HL-60 (cell line): Measurements from ENCODE around the gene MSI2.

Experiments used
- DNase-seq, 2 experiments: peaks; one replicate each; pipeline ENCODE4 v3.0.0-alpha.2; 2010 to 2020; ENCODE audit warnings: low read depth in 1 of 2, low spot score in 1 of 2
- H3K27ac ChIP-seq: fragments of 250-450 bp; sonication (Bioruptor Pico); replicated peaks from 2 replicates; pipeline ENCODE4 v1.5.1; 2020; ENCODE audit warnings: mild to moderate bottlenecking, moderate library complexity
- H3K27me3 ChIP-seq: fragments of 250-450 bp; sonication (Bioruptor Pico); 2 replicates; pipeline ENCODE4 v1.5.1; 2021; ENCODE audit warnings: mild to moderate bottlenecking, moderate library complexity; ENCODE audit not compliant: insufficient read depth, poor library complexity, severe bottlenecking
- H3K4me3 ChIP-seq: replicated peaks from 2 replicates; pipeline ENCODE4 v1.5.1; 2011; ENCODE audit warnings: mild to moderate bottlenecking, control low read depth, low read length; ENCODE audit not compliant: insufficient read depth
- CTCF ChIP-seq: IDR thresholded peaks from one replicate; pipeline ENCODE4 v1.5.1; 2011; ENCODE audit warnings: low read length, control low read depth, inconsistent platforms; ENCODE audit not compliant: insufficient read depth
- GABPA ChIP-seq: IDR thresholded peaks from 2 replicates; pipeline ENCODE4 v1.6.1; 2012; ENCODE audit warnings: low read depth
- POLR2AphosphoS5 ChIP-seq: IDR thresholded peaks from 2 replicates; pipeline ENCODE4 v1.6.1; 2012; ENCODE audit warnings: low read depth
- REST ChIP-seq: IDR thresholded peaks from 2 replicates; pipeline ENCODE4 v1.6.1; 2012; ENCODE audit warnings: low read depth; ENCODE audit not compliant: insufficient replicate concordance
- SPI1 ChIP-seq: IDR thresholded peaks from 2 replicates; pipeline ENCODE4 v1.6.1; 2012; ENCODE audit warnings: low read depth, mild to moderate bottlenecking, borderline replicate concordance

MSI2 gene

DNA sequence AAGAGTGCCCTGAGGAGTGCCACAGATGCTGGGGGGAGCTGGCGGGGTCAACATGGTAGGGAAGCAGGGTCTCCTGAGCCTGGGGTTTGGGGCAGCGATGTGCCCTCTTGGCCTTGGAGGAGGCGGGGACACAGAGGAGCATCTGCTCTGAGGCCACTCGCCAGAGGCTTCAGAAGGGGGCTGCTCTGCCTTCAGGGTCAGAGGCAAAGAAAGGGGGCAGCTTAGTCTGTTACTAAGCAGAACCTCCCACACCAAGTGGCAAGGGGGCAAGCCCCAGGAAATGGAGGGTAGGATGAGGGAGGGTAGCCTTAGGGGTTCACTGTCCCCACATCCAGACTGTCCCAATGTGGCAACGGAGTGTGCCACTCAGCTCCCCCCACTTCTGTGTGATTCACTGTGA is 470.5 kb downstream of the MSI2 start:
- no peak overlapping the region for H3K27ac ChIP-seq
- no peak for DNase-seq
- H3K4me3 ChIP-seq: no peak overlapping the region
- TF ChIP-seq REST (no peak), CTCF (no peak), GABPA (no peak), POLR2AphosphoS5 (no peak), SPI1 (no peak)
- no peaks in the 10 kb centered on the region for H3K27me3 ChIP-seq

- no peaks in the 10 kb centered on the region for H3K27me3 ChIP-seq
- TF ChIP-seq POLR2AphosphoS5: no peak
- no peak for TF ChIP-seq GABPA
- no peak for TF ChIP-seq SPI1
- no peak overlapping the region for H3K4me3 ChIP-seq
- DNase-seq: no peak
- no peak overlapping the region for H3K27ac ChIP-seq
Measured at GRCh38 chr17:57727630-57728175, 471.4 kb downstream of the MSI2 start.

DNA sequence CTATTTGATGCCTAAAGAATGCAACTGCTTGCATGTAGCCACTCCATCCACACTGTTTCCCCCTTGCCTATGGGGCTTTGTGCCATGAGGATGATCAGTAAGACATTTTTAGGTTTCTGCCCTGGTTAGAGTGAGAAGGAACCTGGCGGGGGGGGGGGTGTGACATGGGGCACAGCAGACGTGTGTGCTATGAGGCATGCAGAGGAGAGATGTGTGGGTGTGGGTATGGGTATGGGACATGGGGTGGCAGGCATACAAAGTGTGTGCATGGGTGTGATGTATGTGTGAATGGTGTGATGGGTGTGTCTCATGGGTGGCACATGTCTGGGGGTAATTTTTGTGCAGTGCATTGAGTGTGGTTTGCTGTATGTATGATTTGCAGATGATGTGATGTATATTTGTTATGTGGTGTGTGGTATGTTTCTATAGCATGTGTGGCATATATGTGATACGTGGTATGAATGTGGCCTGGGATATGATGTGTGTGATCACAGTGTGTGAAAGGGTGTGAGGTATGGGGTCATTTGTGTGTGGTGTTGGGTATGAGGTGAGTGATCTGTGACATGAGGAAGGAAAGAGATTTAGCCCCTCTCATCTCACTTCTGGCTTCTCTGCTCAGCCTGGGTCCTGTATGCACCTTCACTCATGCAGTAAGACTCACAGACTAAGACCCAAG is 473.8 kb downstream of the MSI2 start:
- Histone ChIP-seq H3K27me3 (no peaks in the 10 kb centered on the region), H3K27ac (no peak overlapping the region), H3K4me3 (no peak overlapping the region)
- TF ChIP-seq POLR2AphosphoS5 (no peak), GABPA (no peak), CTCF (no peak), REST (no peak)
- no peak for DNase-seq

DNA sequence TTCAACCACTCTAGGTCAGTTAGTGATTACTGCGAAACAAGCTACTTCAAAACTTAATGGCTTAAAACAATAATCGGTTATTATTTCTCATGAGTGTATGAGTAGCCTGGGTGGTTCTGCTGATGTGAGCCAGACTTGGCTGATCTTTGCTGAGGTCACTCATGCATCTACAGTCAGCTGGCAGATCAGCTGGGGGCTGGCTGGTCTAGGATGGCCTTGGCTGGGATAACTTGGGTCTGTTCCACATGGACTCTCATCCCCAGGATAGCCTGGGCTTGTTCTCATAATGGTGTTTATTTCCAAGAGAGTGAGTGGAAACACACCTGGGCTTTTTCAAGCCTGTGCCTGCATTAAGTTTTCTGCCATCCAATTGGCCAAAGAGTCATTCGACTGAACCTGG is 475.7 kb downstream of the MSI2 start:
- no peak for TF ChIP-seq SPI1
- TF ChIP-seq POLR2AphosphoS5: no peak
- TF ChIP-seq GABPA: no peak
- TF ChIP-seq CTCF: no peak
- TF ChIP-seq REST: no peak
- H3K27me3 ChIP-seq: no peaks in the 10 kb centered on the region
- no peak overlapping the region for H3K4me3 ChIP-seq
- H3K27ac ChIP-seq: no peak overlapping the region
- no peak for DNase-seq
